ENCODE data around the gene COX7B2. TPM values are rescaled to one million over a fixed set of nuclear protein-coding genes. Genes with fewer than 3 reads are reported as not detected.

The COX7B2 gene
- total RNA-seq, 1 experiment from 2014 or later = 4.7 TPM

- Histone ChIP-seq H3K36me3 (ENCODE audit: low read depth, low read length) (no peaks in the 10 kb centered on the region; the same call in 1 of the 2 replicates), H3F3A (ENCODE audit: low read length, unreplicated experiment) (no peaks in the 10 kb centered on the region), H3K9ac (ENCODE audit: low read length) (no peak overlapping the region), H3K79me2 (ENCODE audit: low read length) (no peaks in the 10 kb centered on the region), H4K20me1 (ENCODE audit: low read length) (no peaks in the 10 kb centered on the region), H3K27ac (ENCODE audit: low read length) (no peak overlapping the region), H3K9me3 (ENCODE audit: low read length) (no peaks in the 10 kb centered on the region), H2AFZ (ENCODE audit: low read length) (no peak overlapping the region), H3K9me2 (replicated peaks; ENCODE audit: low read length) (no peaks in the 10 kb centered on the region), H3K4me1 (ENCODE audit: insufficient read depth, low read length) (no peaks in the 10 kb centered on the region), H3K4me2 (ENCODE audit: low read length) (no peak overlapping the region), H3K4me3 (ENCODE audit: low read length) (no peak overlapping the region), H3K27me3 (ENCODE audit: low read length) (no peaks in the 10 kb centered on the region)
- ChIA-PET POLR2A (ENCODE audit: unreplicated experiment) (no interaction called here), CTCF (no interaction called here)
- ATAC-seq (no peak), DNase-seq (peak; percentile 12)
- TF ChIP-seq EZH2 (IDR thresholded peaks at IDR 0.05; ENCODE audit: low read length, unreplicated experiment) (no peak), EZH2phosphoT487 (IDR thresholded peaks at IDR 0.05; ENCODE audit: borderline replicate concordance, low read length) (no peak)
- TF ChIP-seq, protein P1, sequence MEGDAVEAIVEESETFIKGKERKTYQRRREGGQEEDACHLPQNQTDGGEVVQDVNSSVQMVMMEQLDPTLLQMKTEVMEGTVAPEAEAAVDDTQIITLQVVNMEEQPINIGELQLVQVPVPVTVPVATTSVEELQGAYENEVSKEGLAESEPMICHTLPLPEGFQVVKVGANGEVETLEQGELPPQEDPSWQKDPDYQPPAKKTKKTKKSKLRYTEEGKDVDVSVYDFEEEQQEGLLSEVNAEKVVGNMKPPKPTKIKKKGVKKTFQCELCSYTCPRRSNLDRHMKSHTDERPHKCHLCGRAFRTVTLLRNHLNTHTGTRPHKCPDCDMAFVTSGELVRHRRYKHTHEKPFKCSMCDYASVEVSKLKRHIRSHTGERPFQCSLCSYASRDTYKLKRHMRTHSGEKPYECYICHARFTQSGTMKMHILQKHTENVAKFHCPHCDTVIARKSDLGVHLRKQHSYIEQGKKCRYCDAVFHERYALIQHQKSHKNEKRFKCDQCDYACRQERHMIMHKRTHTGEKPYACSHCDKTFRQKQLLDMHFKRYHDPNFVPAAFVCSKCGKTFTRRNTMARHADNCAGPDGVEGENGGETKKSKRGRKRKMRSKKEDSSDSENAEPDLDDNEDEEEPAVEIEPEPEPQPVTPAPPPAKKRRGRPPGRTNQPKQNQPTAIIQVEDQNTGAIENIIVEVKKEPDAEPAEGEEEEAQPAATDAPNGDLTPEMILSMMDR (conservative IDR thresholded peaks at IDR 0.05; ENCODE audit: low read depth, low read length) = no peak
- no TSS peak for BruUV-seq (replicated peaks)
- intact Hi-C loops (cut with micrococcal nuclease) = loop anchor here (10.0 kb wide), 1 partner anchor 181 kb away; no protein-coding TSS in a partner anchor
These were observed 24.6 kb upstream of the COX7B2 start for GRCh38 chr4:46933686-46934085.

DNA sequence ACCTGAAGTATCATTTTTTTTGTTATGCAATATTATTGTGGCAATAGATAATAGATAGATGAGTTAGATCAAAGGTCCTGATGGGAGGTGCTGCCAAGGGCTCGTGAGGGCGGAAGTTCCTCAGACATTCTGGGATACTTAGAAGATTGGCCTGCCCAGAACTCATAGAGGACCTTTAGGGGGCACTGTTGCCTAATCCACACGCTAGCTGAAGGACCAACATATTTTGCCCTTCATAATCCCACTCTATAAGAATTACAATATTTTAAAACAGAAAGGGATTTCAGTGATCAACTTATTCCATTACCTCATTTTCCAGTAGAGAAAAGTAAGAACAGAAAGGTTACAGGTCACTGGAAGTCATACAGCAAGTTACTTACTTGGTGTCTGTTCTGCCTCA lies 22.9 kb upstream of the COX7B2 start:
- intact Hi-C loops (cut with micrococcal nuclease) = loop anchor here (10.0 kb wide), 1 partner anchor 183 kb away; no protein-coding TSS in a partner anchor
- ChIA-PET CTCF (no interaction called here), POLR2A (ENCODE audit: unreplicated experiment) (no interaction called here)
- Histone ChIP-seq H3F3A (ENCODE audit: low read length, unreplicated experiment) (no peaks in the 10 kb centered on the region), H3K4me2 (ENCODE audit: low read length) (no peak overlapping the region), H2AFZ (ENCODE audit: low read length) (no peak overlapping the region), H3K27me3 (ENCODE audit: low read length) (peaks cover 12% of the 10 kb centered on the region), H3K4me1 (ENCODE audit: insufficient read depth, low read length) (no peaks in the 10 kb centered on the region), H3K36me3 (ENCODE audit: low read depth, low read length) (no peaks in the 10 kb centered on the region; the same call in 1 of the 2 replicates), H3K4me3 (ENCODE audit: low read length) (no peak overlapping the region), H3K9me2 (replicated peaks; ENCODE audit: low read length) (no peaks in the 10 kb centered on the region), H3K9ac (ENCODE audit: low read length) (no peak overlapping the region), H3K79me2 (ENCODE audit: low read length) (no peaks in the 10 kb centered on the region), H3K27ac (ENCODE audit: low read length) (no peak overlapping the region), H3K9me3 (ENCODE audit: low read length) (no peaks in the 10 kb centered on the region), H4K20me1 (ENCODE audit: low read length) (no peaks in the 10 kb centered on the region)
- DNase-seq (peak; percentile 41), ATAC-seq (no peak)
- no TSS peak for BruUV-seq (replicated peaks)
- TF ChIP-seq EZH2phosphoT487 (IDR thresholded peaks at IDR 0.05; ENCODE audit: borderline replicate concordance, low read length) = no peak
- TF ChIP-seq, protein P1 (conservative IDR thresholded peaks at IDR 0.05; ENCODE audit: low read depth, low read length) = peak; percentile 44; the same call in 1 of the 2 replicates

DNA sequence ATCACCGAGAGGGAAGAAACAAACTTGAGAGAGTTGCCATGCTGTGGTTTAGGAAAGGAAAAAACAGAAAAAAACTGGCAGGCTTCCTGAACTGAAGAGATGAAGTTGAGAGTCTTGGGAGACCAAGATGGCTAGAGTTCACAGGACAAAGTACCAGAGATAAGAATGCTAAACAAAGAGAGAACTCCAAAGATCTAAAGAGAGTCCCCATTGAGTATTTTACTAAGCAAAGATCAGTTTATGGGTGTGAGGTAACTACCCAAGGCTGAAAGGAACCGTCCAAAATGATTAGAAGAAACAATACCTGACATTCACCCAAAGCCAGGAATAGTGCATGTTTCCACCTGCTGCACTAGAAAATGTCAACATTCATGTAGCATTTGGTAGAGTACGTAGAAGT lies 21.8 kb upstream of the COX7B2 start:
- TF ChIP-seq EZH2phosphoT487 (IDR thresholded peaks at IDR 0.05; ENCODE audit: borderline replicate concordance, low read length) (no peak), EZH2 (IDR thresholded peaks at IDR 0.05; ENCODE audit: low read length, unreplicated experiment) (no peak)
- TF ChIP-seq, protein P1 (conservative IDR thresholded peaks at IDR 0.05; ENCODE audit: low read depth, low read length) = no peak
- Histone ChIP-seq H3F3A (ENCODE audit: low read length, unreplicated experiment) (no peaks in the 10 kb centered on the region), H3K9ac (ENCODE audit: low read length) (no peak overlapping the region), H3K4me2 (ENCODE audit: low read length) (no peak overlapping the region), H2AFZ (ENCODE audit: low read length) (no peak overlapping the region), H3K9me2 (replicated peaks; ENCODE audit: low read length) (no peaks in the 10 kb centered on the region), H3K79me2 (ENCODE audit: low read length) (no peaks in the 10 kb centered on the region), H3K4me1 (ENCODE audit: insufficient read depth, low read length) (no peaks in the 10 kb centered on the region), H3K27ac (ENCODE audit: low read length) (no peak overlapping the region), H3K27me3 (ENCODE audit: low read length) (peaks cover 19% of the 10 kb centered on the region), H4K20me1 (ENCODE audit: low read length) (no peaks in the 10 kb centered on the region), H3K4me3 (ENCODE audit: low read length) (no peak overlapping the region), H3K36me3 (ENCODE audit: low read depth, low read length) (no peaks in the 10 kb centered on the region; the same call in 1 of the 2 replicates), H3K9me3 (ENCODE audit: low read length) (no peaks in the 10 kb centered on the region)
- DNase-seq (no peak), ATAC-seq (no peak)
- CTCF ChIA-PET = no interaction called here
- intact Hi-C loops (cut with micrococcal nuclease) = loop anchor here (10.0 kb wide), 1 partner anchor 184 kb away; no protein-coding TSS in a partner anchor
- no TSS peak for BruUV-seq (replicated peaks)
- POLR2A ChIA-PET (ENCODE audit: unreplicated experiment) = no interaction called here
